AML-193 (cell line): ENCODE results near the gene EFCC1.

Source experiments
- DNase-seq, 2 experiments: peaks; one replicate each; lab custom pipeline; 2025; lab: John Stamatoyannopoulos, UW

EFCC1 gene, protein sequence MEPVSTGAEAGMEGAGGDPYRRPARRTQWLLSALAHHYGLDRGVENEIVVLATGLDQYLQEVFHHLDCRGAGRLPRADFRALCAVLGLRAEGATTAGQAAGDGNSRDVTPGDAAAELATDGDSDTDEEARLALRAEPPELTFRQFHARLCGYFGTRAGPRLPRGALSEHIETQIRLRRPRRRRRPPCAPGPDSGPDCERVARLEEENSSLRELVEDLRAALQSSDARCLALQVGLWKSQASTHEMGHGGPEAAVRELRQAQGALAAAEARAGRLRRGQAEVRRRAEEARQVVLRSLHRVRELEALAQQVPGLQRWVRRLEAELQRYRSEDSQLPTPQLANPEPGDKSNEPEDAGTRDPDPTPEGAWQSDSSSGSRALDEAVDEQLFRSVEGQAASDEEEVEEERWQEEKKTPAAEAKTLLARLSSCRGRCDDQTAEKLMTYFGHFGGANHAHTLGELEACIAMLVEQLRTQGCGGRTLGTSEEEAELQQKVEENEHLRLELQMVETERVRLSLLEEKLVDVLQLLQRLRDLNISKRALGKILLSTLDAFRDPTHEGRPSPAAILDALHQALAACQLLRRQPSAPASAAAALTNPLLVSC

DNA sequence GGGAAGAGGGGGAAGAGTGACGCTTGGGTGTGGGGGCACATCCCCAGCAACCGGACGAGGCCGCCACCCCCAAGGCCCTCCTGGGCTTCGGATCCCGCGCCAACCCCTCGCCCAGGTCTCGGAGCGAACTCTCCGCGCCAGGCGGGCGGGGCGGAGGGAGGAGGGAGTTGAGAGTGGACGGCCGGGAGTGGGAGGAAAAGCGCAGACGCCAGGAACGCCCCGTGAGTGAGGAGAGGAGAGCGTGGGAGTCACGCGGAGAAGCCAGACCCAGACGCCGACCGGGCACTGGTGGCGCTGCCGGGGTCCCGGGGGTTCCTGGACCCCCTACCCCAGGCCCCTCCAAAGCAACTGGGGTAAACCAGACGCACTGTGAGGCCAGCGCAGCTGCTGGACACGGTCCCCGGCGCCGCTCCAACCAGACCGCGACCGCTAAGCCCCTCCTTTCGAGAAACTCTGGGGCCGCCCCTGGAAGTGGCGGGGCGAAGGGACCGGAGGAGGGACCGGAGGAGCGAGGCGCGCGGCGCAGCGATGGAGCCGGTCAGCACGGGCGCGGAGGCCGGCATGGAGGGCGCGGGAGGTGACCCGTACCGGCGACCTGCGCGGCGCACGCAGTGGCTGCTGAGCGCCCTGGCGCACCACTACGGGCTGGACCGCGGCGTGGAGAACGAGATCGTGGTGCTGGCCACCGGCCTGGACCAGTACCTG is at the start of gene EFCC1:
Gene EFCC1, plus strand, starts transcription at position 204 of the 705 bp plus-strand sequence. Its CDS starts 325 bp downstream, at position 529.
- DNase-seq = no peak

DNA sequence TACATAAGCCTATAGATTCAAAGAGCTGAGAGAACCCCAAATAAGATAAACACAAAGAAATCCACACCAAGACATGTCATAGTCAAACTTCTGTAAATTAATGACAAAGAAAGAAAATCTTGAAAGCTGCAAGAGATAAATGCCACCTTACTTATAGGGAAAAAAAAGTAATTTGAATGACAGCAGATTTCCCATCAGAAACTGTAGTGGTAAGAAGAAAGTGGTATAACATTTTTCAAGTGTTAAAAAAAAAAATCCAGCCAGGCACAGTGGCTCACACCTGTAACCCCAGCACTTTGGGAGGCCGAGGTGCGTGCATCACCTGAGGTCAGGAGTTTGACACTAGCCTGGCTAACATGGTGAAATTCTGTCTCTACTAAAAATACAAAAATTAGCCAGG is 44.7 kb upstream of the EFCC1 start:
- DNase-seq = no peak

DNA sequence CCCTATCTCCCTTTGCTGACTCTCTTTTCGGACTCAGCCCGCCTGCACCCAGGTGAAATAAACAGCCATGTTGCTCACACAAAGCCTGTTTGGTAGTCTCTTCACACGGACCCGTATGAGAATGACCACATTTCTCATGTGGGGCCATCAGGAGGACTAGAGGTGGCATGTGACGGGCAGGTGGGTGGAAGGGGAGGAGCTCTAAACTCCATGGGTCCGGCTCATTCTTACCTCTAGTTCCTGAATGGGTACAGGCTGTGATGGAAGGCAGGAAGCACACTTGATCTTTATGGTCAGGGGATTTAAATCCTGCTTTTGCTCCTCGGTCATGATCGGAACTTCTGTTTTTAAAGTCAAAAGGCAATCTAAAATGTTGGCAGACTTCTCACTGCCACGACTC is 35.8 kb upstream of the EFCC1 start:
- DNase-seq = no peak

DNA sequence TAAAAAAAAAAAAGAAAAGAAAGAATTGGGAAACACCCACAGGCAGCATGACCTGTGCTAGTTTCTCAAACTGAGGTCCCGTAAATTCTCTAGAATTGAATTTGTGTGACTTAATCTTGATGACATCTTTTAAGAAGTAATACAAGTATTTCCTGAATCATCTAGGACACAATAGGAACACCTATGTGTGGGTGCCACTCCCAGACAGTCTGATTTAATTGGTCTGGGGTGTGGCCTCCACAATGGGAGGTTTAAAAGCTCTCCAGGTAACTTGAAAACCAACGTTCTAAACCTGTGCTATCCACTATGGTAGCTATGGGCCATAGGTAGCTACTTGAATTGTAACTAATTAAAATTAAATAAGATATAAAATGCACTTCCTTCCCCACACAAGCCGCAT is 35.3 kb upstream of the EFCC1 start:
- DNase-seq = no peak

DNA sequence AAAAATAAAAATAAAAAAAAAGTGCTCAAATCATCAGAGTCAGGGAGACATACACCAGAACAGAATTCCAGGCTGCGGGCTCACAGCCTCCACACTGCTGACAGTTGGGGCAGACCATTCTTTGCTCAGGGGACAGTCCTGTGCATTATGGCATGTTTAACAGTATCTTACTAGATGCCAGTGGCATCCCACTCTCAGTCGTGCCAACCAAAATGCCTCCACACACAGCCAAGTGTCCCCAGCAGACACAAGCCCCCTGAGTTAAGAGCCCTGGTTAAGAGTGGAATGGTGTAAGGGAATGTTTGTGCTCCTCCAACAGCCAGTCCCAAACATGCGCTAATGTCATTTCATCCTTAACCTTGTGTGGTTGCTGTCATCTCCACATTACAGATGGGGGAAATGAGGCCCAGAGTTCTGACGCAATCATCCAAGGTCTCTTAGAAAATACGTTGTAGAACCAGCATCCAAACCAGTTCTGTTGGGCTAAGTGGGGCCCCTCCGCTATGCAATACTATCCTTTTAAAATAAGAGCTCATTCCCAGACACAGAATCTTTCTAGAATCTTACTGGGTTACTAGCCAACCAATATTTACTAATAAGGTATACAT is 33.3 kb upstream of the EFCC1 start:
- no peak for DNase-seq

DNA sequence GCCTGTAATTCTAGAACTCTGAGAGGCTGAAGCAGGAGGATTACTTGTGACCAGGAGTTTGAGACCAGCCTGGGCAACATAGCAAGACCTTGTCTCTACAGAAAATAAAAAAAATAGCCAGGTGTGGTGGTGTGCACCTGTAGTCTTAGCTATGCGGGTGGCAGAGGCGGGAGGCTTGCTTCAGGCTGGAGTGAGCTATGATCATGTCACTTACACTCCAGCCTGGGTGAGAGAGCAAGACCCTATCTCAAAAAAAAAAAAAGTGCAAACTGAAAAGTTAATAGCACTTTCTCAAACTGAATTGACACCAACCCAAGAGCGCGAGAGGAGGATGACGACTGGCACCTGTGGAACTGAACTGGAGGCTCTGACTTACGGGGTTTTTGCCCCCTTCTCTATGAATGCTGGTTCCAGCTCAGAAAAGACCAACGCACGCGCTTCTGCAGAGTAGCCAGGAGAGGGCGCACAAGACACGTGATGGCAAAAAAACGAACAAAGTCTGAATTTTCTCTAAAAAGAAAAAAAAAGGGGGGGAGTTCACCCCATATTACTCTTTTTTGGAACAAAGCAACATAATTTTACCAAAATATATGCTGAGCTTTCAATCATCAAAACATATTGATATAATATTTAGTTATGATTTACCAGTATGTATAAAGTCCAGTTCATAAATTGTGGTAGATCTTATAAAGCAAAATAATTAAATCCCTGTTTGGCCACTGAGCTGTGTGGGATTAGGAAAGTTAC is 30.9 kb upstream of the EFCC1 start:
- DNase-seq = peak; percentile 61 to 72

DNA sequence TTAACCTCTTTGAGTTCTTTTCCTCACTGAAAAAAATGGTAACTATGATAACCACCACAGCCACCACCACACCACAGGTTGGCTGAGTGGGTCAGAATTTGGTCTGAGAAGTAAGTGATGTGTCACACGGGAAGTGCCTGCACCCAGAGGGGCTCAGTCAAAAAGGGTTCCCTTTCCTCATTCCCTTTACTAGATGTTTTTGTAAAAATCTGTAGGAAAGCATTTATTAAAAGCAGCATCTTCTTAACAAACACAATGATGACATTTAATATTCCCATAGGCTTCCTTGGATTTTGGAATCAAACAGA is 30.4 kb upstream of the EFCC1 start:
- DNase-seq = peak; percentile 12 to 61

DNA sequence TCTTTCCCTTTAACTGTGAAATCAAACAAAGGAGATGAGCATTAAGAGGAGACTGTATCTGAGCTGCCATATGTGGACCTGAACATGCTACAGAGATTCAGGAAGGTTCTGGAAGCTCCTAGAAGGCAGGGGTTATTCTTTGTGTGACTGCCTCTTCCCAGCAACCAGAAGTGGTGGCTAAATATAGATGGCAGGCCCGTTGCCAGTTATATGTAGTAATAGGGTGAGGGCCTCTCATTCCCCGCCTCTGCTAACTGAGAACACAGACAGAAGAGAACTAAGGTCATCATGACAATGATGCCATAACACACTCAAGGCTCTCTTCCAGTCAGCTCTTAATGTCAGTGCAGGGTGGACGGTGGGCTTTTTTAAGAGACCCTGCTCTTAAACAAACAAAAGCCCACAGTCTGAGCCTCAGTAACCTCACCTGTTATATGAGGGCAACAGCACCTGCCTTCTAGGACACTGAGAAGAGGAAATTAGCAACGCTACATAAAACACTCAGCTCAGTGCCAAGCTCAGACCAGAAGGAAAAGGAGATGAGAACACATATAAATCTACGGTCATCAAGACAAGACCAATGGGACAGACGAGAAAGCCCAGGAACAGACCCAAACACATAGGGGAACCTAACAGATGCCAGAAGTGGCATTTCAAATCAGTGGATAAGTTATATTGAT is 29.5 kb upstream of the EFCC1 start:
- DNase-seq = no peak

DNA sequence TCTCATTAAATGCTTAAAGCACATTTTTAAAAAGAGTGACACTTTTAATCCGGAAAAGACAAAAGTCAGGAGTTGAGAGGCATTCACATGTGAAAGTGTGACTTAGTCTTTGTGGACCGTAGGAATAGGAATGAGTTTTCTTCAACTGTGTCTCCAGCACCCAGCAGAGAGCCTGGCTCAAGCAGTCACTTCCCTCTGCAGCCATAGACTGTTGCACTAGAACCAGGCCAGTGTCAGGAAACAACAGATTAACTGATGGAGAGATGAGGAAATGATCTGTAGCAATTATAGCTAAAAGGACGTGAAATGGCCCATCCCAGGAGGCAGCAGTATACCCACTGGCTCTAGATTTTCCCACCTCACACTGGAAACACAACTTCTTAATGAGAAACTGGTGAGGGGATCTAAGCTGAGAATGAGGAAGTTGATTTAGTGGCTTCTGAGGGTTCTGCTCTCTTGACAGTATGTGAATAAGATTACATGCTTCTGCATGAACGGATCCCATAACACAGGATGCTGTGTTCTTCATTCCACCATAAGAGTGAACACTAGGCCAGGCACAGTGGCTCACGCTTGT is 27.0 kb upstream of the EFCC1 start:
- peak; percentile 81 to 86 for DNase-seq

DNA sequence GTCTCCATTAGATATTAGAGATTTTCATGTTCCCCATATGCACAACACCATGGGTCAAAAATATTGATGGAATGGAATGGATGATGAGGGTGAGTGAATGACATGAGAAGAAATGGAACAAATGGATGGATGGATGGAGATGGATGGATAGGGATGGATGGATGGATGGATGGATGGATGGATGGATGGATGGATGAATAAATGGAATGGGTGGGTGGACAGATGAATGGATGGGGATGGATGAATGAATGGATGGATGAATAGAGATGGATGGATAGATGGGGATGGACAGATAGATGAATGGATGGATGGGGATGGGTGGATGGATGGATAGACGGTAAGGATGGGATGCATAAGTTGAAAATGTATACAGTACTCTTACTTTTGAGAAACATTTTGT is 25.8 kb upstream of the EFCC1 start:
- no peak for DNase-seq

DNA sequence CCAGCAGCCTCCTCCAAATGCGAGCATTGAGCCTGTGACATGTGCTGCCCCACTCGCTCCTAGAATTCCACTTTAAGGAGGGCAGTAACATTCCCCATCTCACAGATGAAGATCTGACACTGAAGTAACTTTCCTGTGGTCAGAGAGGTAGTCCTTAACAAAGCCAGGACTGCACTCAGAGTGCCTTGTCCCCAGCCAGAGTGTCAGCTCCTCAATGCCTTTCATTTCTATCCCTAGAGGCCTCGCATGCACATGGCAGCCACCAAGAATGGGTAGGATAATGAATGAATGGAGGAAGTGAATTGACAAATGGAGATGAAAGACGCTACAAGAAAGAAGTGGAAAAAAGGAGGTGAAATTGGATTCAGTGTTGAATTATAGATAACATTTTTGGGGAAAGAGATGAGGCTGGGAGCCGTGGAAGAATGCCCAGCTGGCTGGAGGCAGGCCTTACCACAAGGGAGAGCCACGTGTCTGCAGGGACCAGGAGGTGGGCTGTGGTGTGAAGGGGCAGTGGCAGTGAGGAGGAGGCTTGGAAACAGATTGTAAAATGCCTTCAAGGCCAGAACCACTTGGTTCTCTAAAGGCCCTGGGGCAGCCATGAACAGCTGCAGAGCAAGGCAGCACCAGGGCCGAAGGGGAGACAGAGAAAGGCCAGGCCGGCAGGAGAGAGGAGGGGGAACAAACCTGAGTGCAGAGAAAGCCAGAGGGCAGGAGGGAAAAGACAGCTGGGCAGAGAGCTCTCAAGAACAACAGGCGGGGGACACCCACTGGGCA is 17.6 kb upstream of the EFCC1 start:
- no peak for DNase-seq

DNA sequence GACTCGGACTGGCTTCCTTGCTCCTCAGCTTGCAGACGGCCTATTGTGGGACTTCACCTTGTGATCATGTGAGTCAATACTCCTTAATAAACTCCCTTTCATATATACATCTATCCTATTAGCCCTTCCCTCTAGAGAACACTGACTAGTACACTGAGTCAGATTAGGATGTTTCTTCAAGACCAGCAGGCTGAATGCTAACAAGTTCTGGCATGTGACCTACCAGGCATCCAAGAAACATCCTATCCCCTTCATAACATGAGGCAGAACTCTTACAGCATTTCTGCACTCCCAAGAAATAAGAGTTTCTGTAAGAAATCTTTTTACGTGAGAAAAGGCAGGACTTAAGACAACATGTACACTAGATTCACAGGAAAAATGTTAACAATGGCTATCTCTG is 16.5 kb upstream of the EFCC1 start:
- no peak for DNase-seq

DNA sequence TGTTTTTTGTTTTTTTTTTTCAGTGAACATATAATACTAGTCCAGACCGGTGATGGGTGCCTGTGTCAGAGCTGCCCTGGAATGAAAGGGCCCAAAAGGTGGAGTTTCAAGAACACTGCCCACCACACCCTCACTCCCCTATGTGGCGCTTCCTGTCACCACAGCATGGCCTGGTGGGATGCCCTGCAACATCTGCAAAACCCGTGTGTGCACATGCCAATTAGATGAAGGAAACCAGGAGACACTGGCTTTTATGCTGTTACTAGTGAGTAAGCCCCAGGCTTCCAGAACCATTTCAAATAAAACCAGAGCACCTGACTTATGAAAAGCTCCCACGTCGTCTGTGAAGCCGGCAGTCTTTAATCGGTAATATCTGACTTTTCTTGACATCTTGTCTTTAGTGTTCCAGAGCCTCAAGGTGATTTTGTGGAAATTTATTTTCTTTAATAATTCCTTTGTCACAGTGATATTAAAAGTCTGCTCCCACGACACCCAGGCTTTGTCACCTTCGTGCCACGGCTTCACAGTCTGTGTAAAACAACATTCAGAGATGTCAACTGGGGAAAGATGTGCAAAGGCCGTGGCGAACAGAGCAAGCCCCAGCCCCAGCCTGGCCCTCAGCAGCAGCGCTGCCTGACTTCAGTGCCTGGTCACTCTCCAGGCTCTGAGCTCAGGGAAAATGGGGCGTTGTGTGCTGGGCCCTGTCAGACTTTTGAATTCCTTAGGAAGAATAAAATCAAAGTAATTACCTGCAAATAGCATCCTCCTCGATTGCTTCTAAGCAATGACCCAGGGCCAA is 13.6 kb upstream of the EFCC1 start:
- no peak for DNase-seq

DNA sequence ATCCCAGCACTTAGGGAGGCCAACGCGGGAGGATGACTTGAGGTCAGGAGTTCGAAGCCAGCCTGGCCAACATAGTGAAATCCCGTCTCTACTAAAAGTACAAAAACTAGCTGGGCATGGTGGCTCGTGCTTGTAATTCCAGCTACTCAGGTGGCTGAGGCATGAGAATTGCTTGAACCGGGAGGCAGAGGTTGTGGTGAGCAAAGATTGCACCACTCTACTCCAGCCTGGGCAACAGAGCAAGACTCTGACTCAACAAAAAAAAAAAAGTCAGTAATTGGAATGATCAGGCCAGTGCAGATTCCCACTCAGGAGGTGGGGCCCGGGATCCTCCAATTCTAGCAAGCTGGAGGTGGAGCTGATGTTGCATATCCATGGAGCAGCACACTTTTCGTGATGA is 12.8 kb upstream of the EFCC1 start:
- DNase-seq = no peak

DNA sequence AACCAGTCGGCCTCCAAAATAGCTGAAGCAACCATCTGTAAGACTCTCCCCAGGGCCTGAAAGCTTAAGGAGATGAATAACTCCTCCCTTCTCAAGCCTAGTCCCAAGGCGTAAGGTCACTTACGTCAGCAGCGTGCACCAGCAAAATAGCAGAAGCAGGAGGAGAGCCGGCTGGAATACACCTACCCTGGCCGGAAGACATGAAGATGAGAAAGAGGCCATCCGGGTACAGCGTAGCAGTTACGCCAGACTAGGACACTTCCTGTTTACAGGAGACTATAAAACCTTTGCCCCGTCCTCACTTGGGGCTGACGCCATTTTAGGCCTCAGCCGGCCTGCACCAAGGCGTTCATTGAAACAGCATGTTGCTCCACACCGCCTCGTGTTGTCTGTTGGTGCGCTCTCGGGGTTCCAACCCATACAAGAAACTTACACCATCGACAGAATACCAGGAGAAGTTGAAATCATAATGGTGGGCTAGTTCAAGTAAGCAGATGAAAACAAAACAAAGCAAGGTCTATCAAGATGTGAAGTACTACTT is 9.7 kb upstream of the EFCC1 start:
- no peak for DNase-seq

DNA sequence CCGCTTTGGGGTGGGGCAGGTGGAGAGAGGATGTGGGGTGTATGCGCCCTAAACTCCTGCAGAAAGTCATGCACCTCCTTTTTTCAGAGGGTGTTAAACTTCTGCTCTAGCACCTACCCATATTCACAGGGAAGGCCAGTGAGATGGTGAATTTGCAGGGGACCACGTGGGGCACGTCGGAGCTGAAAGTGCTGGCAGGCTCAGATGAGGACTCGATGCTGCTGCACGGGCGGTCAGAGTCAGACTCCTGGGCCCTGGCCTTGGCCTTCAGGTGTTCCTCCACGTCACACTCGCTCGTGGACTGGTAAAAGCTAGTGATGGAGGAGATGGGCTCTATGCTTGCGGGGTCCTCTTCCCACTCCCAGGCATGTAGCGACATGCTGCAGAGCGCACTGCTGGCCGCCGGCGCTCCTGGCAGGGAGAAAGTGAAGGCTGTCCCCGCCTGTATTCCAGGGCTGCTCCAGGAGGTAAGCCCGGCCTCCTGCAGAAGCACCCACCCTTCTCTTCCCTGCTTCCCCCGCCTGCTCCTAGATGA is 8.1 kb upstream of the EFCC1 start:
- no peak for DNase-seq

DNA sequence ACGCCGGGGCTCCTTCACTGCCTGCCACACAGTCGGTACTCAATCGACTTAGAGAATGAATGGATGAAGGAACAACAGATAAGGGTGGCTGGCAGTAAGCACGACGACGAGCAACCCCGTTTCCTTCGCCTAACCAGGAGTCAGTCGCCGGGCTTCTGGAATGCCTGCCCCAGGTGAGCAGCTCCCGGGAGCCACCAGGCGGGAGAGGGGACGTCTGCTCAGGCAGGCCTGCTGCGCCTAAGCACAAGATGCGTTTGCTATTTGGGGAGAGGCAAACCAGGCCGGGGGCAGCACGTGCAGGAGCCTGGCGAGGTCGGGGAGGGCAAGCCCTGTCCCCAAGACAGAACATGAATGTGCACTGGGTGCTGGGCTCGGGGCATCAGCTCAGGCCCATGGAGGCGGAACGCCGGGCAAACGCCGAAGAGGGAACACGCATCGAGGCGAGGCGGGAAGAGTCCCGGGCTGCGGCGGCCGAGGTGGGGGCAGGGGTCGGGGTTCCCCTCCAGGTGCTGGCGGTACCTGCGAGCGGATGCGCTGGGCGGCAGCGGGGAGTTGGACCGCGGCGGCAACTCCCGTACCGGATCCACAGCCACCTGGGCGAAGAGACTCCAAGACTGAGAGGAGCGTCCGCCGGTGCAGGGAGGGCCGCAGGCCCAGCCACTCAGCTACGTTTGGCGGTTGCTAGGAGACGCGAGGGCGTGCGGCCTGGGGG is 7.5 kb upstream of the EFCC1 start, which contains the start of gene CFAP92:
Gene CFAP92, minus strand, starts transcription at position 616 of the 712 bp plus-strand sequence. CDS start 772 bp downstream, outside the sequence.
- no peak for DNase-seq

DNA sequence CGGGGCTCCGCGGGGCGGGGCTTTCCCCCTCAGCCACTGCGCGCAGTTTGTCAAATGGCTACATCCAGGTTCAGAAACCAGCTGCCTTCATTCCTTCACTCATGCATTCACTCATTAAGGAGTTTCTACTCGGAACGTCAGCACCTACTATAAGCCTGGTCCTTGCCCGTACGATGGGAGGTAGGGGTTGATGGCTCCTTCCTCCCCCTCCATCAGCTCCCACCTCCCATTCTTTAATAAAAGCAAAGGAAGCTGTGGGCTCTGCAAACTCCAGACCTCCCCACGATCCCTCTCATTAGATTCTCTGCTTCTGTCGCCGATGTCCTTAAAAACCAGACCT is 7.0 kb upstream of the EFCC1 start:
- peak; percentile 10 to 28 for DNase-seq
